Ovary (tissue), 9 donors: ENCODE results near the gene TEDC1. TPM values are rescaled to one million over a fixed set of nuclear protein-coding genes. Genes with fewer than 3 reads are reported as not detected.

Experiments
- DNase-seq, 5 donors: peaks; one replicate each; pipeline ENCODE4 v3.0.0-alpha.2; 2019 to 2020
- H3K27ac ChIP-seq, 2 donors: fragments of 200-600 bp; one replicate each; pipeline versions ENCODE4 v1.5.1 to v1.8.0; 2019 to 2022
- H3K27me3 ChIP-seq: fragments of 200-600 bp; one replicate; pipeline ENCODE4 v1.8.0; 2022
- H3K36me3 ChIP-seq: fragments of 200-600 bp; sonication (generic); one replicate; pipeline ENCODE4 v1.5.1; 2019
- H3K4me1 ChIP-seq: one replicate; pipeline ENCODE4 v1.8.1; 2013; ENCODE audit warnings: mild to moderate bottlenecking, moderate library complexity; ENCODE audit not compliant: insufficient read depth
- H3K4me3 ChIP-seq: fragments of 200-600 bp; sonication (generic); one replicate; pipeline ENCODE4 v1.5.1; 2017
- H3K9me3 ChIP-seq, 2 donors: fragments of 200-600 bp in 1 of 2; sonication (generic) in 1 of 2; one replicate each; pipeline versions ENCODE4 v1.5.1 to v1.8.1; 2013 to 2019; ENCODE audit warnings: mild to moderate bottlenecking in 1 of 2, moderate library complexity in 1 of 2
- EP300 ChIP-seq: sonication (generic); formaldehyde crosslinking; IDR thresholded peaks from one replicate; pipeline ENCODE4 v1.6.1; 2017; ENCODE audit warnings: antibody characterized with exemption
- POLR2A ChIP-seq: fragments of 450-650 bp; IDR thresholded peaks from one replicate; pipeline ENCODE4 v1.6.1; 2017; ENCODE audit warnings: antibody characterized with exemption, mild to moderate bottlenecking, moderate library complexity
- WGBS, 3 donors: extraction: QIAGEN DNeasy Blood & Tissue Kit in 1 of 3; methylation state at CpG; one replicate each; pipeline versions ENCODE4 v1.1.5 to v1.1.7; 2013 to 2017; 5-methylcytosine and 5-hydroxymethylcytosine counted together
- intact Hi-C, 4 donors: fragments of 100-400 bp; cut with DNase I; formaldehyde crosslinking; loops; one replicate each; pipeline versions ENCODE4 v1.11.0 to v1.15.1; 2022 to 2023
- polyA plus RNA-seq, 2 donors: library from polyadenylated mRNA; stranded (reverse); fragments of 200-250 nt in 1 of 2; fragments of 350-450 nt in 1 of 2; fragmentation: Illumina TruSeq in 1 of 2; extraction: RNeasy Lipid Tissue Mini Kit (QIAGEN cat#74804) in 1 of 2; gene quantifications; one replicate each; pipeline ENCODE4 v1.2.3, GENCODE V29; 2013 to 2014
- total RNA-seq, 7 donors: library from RNA; depleted of rRNA in 2 of 7; stranded (reverse); fragments of >200 nt in 2 of 7; fragmentation: NEBNext Ultra II Directional in 3 of 7; extraction: Animal tissue kit (Norgen Biotek cat#: 25700) in 3 of 7; gene quantifications; one replicate each; pipeline versions ENCODE4 v1.1.0 to v1.2.4, GENCODE V29; 2016 to 2023
- TF ChIP-seq, protein P1 (sequence below), 3 donors: fragments of 450-650 bp in 2 of 3; fragments of 200-600 bp in 1 of 3; IDR thresholded peaks; one replicate each; pipeline versions ENCODE4 v1.5.1 to v1.8.0; 2016 to 2022; ENCODE audit warnings: antibody characterized with exemption in 3 of 3, mild to moderate bottlenecking in 1 of 3
- donor health status: DM: no; HTN: no; CAD: no; lungs with moderate emphysema.
- donor health status: DM: no; HTN: no; CAD: no.
- donor health status: Bipolar disorder and iron deficiency.
- donor health status: DM: yes; HTN: yes; CAD: no.
- donor health status: DM: no; HTN: no; CAD: no.
- donor health status: DM: yes; HTN: yes; CAD: no.

TEDC1 gene
- total and polyA plus RNA-seq, 9 donors = 2.6 to 8.2 (median 3.8) TPM; not detected in 1

DNA sequence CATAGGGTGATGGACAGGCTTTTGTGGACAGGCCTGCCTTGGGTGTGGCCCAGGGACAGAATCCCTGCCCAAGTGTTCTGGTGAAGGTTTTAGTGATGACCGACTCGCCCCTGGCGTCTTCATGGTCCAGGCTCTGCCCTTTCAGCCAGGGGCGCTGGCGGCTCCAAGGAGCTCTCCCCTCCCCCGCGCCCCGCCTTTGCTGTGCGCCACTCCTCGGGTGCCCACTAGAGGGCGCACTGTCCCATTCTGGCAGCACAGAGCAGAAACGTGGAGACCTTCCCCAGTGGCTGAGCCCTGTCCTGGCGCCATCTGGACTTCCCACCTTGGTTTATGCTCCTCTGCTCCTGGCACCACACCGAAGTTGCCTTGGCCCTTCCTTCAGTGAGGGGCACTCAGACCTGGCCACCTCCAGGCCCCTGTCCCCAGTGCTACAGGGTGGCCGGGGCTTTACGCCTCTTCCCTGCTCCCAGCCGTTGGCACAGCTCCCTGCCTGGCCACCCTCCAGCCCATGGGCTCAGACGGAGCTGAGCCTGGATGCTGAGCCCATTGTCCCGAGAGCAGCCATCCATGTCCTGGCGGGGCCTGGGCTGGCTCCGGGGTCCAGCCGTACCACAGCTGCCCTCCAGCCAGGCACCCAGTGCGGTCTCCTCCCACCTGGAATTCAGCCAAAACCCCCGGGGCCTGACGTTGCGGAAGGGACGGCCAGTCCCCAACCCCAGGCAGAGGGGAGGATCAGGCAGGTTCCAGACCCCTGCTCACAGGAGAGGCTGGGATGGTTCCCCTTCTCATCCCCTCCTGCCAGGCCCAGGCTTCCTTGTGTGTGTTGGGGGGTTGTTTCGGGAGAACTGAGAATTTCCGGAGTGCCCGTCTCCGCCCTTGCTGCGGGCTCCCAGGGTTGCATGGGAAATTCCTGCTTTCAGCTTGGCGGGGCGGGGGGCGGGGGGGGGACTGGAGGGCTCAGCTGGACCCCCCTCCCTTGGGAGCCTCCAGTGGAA, 9.9 kb upstream of the TEDC1 start:
- H3K36me3 ChIP-seq = no peaks in the 10 kb centered on the region
- intact Hi-C loops = no loop called here

DNA sequence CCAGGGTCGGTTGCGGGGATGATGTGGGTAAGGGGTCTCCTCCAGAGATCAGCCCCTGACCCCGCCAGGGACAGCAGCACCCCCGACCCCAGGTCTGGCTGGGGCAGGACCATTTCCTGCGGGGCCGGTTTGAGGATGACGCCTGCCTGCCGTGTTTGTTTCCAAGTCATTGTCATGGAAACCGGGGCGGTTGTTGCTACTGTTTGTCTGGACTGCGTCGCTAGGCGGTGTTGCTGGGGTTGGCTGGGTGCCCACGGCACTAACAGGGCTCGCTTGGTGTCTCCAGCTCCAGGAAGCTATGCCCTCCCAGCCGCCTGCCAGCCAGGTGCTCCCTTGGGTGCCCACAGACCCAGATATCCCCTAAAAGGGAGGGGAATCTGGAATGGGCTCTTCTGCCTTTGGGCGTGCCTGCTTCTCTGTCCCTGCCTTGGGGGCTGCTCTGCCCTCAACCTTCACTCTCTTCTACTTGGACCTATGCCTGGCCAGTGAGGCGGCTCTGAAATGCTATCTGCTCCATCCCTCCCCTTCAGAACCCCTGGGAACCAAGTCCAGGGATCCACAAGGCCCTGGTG, 9.1 kb upstream of the TEDC1 start:
- H3K4me1 ChIP-seq = peaks cover 15% of the 10 kb centered on the region
- H3K4me3 ChIP-seq = peak overlapping the region; percentile 38
- intact Hi-C loops = no loop called here

More for the DNA sequence above, 9.9 kb upstream of the TEDC1 start:
- Histone ChIP-seq H3K27ac (peak overlapping the region in 1 of 2 donors; percentile 54), H3K9me3 (no peaks in the 10 kb centered on the region), H3K27me3 (no peaks in the 10 kb centered on the region), H3K4me3 (peak overlapping the region; percentile 38), H3K4me1 (peaks cover 19% of the 10 kb centered on the region)
- TF ChIP-seq EP300 (no peak), POLR2A (peak; percentile 55)
- TF ChIP-seq, protein P1, sequence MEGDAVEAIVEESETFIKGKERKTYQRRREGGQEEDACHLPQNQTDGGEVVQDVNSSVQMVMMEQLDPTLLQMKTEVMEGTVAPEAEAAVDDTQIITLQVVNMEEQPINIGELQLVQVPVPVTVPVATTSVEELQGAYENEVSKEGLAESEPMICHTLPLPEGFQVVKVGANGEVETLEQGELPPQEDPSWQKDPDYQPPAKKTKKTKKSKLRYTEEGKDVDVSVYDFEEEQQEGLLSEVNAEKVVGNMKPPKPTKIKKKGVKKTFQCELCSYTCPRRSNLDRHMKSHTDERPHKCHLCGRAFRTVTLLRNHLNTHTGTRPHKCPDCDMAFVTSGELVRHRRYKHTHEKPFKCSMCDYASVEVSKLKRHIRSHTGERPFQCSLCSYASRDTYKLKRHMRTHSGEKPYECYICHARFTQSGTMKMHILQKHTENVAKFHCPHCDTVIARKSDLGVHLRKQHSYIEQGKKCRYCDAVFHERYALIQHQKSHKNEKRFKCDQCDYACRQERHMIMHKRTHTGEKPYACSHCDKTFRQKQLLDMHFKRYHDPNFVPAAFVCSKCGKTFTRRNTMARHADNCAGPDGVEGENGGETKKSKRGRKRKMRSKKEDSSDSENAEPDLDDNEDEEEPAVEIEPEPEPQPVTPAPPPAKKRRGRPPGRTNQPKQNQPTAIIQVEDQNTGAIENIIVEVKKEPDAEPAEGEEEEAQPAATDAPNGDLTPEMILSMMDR (IDR thresholded peaks at IDR 0.05) = peak; percentile 97 to 99 (median 98)
- peak; percentile 81 to 95 (median 92) for DNase-seq
- 0 to 1% (median 1%) methylated on average over 23 to 35 of the region's 35 CpGs for WGBS, 3 donors

DNA sequence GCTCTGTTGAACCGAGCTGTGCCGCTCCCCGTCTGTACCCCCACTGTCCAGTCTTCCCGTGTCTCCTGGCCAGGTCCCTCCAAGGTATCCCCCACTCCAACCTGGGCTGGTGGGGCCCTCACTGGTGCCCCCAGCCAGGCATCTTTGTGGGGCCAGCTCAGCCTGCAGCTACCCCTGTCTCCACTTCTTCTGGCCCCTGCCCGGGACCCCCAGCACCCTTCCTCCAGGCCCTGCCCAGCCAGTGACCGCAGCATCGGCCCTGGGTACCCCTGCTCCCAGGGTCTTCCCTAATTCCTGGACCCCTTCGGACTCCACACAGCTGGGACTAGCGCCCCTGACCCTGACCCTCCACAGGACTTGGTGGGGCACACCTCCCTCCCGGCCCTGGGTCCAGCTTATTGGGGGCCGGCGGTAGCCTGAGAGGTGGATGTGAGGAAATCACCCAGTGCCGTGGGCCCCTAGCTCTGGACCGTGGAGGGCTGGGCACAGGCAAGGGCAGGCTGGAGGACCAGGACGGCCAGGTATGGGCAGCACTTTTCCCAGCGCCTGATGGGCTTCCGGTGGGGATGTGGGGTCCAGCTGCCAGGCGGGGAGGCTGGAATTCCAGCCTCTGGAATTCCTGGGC, 8.4 kb upstream of the TEDC1 start:
- no peaks in the 10 kb centered on the region for H3K9me3 ChIP-seq
- peaks cover 15% of the 10 kb centered on the region for H3K4me1 ChIP-seq
- no peaks in the 10 kb centered on the region for H3K27me3 ChIP-seq
- H3K4me3 ChIP-seq = no peak overlapping the region
- TF ChIP-seq, protein P1 (IDR thresholded peaks at IDR 0.05) = no peak
- TF ChIP-seq EP300 (no peak), POLR2A (no peak)
- WGBS, 3 donors = 69 to 74% (median 73%) methylated on average over 17 to 18 of the region's 18 CpGs
- intact Hi-C loops = no loop called here
- H3K36me3 ChIP-seq = no peaks in the 10 kb centered on the region
- no peak overlapping the region for H3K27ac ChIP-seq
- DNase-seq = no peak

More for the DNA sequence above, 9.1 kb upstream of the TEDC1 start:
- WGBS, 3 donors = 1 to 2% (median 1%) methylated on average over 18 of the region's 18 CpGs
- peak overlapping the region in 1 of 2 donors; percentile 54 for H3K27ac ChIP-seq
- TF ChIP-seq, protein P1 (IDR thresholded peaks at IDR 0.05) = peak in 1 of 3 donors; percentile 22
- TF ChIP-seq EP300 = peak; percentile 34
- no peak for TF ChIP-seq POLR2A
- H3K27me3 ChIP-seq = no peaks in the 10 kb centered on the region
- H3K36me3 ChIP-seq = no peaks in the 10 kb centered on the region
- no peaks in the 10 kb centered on the region for H3K9me3 ChIP-seq
- peak; percentile 79 to 95 (median 90) for DNase-seq

DNA sequence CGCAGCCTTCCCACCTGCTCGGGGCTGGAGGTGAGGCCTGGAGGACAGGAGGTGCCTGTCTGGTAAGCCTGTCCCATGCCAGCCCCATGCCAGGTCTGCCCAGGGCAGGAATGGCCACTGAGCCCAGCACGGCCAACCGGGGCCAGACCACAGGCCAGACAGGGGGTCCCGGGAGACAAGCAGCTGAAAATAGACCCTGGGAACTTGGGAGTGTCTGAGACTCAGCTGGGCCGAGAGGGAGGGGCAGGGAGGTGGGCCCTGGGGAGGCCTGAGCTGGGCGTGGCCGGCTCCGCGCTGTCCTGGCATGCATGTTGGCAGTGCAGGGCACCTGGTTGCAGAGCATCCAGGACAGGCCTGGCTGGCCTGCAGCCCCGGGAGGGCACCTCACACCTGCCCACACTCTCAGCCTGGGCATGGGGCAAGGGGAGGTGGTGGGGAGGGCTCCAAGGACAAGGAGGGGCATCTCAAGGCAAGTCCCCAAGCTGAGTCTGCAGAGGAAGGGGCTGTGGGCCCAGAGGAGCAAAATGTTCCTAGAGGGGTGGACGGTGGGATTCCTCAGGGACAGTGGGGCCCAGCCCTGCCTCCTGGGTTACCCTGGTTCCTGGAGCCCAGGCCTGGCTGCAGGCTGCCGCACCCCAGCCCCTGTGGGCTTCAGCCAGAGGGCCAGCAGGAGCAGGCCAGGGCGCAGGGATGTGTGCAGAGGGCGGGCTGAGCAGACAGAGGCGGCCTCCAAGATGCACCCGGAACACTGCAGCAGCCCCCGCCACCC, 7.6 kb upstream of the TEDC1 start:
- Histone ChIP-seq H3K4me1 (peaks cover 15% of the 10 kb centered on the region), H3K9me3 (no peaks in the 10 kb centered on the region), H3K4me3 (no peak overlapping the region), H3K36me3 (no peaks in the 10 kb centered on the region), H3K27me3 (no peaks in the 10 kb centered on the region), H3K27ac (no peak overlapping the region)
- no peak for DNase-seq
- TF ChIP-seq EP300 (no peak), POLR2A (no peak)
- TF ChIP-seq, protein P1 (IDR thresholded peaks at IDR 0.05) = no peak
- intact Hi-C loops = no loop called here
- WGBS, 3 donors = 66 to 76% (median 72%) methylated on average over 13 to 18 of the region's 18 CpGs
